ENCODE measurements around the gene PTH2.
A peak's percentile ranks its signal among the peaks of the same experiment; 100 is the strongest.

PTH2 gene

DNA sequence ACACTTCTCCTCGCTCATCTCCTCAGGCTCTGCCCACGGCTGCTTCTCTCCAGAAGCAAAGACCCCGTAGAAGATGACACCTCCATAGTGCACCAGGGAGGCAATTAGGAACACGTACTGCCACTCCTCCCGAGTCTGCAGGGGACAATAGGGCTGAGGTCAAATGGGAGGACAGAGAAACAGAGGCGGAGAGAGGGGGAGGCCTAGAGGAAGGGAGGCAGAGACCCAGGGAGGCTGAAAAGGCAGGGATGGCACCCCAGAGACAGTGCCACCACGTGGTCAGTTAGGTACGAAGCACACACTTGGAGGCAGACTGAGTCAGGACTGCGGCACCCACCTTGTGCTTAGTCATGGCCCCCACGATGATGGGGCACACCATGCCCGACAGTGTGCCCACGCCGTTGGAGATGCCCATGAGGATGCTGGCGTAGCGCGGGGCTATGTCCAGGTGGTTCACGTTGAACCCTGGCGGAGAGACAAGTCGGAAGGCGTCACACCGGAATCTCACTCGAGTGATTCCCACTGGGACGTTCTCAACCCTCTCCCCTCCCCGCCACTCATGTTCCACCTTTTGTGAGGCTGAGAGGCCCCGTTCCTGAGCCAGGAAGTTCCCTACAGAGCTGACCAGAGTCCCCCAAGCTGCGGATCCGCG is 7.6 kb upstream of the PTH2 start:
- DNase-seq, result peak in 3 of 4 experiments; percentile 30 to 48 (median 44)

- DNase-seq, result no peak
Observed at GRCh38 chr19:49430172-49430677, 7.0 kb upstream of the PTH2 start.

DNA sequence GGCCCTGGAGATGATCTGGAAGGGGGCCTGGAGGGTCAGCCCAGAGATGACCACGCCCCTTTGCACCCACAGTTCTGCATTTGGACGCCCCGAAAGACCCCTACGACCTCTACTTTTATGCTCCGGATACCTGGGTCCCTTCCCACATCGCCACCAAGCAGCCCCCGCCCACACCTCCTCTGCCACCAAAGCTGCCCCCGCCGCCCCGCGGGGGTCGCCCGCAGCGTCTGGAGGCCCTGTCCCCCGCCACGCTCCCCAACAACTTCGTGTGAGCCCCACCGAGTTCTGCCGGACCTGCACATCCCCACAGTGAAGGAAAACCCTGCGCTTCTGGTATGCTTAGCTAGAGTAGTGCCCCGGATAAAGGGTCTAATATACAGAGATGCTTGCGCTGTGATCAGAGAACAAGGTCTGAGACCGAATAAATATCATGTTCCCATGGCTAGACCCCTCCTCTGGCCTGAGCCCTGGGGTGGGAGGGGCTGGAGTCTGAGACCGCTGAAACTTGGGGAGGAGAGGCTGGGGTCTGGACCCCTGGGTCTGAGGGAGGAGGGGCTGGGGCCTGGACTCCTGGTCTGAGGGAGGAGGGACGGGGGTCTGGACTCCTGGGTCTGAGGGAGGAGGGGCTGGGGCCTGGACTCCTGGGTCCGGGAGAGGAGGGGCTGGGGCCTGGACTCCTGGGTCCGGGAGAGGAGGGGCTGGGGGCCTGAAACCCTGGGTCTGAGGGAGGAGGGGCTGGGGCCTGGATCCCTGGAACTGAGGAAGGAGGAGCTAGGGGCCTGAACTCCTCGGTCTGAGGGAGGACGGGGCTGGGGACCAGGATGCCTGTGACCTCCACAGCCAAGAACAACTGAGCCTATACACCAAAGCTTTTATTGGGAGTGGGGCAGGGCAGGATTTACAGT is 5.6 kb upstream of the PTH2 start:
- DNase-seq, result no peak

GRCh38 chr19:49427855-49428546 is 4.8 kb upstream of the PTH2 start:
- no peak for DNase-seq

- DNase-seq, result no peak
Observed at GRCh38 chr19:49427339-49427738, 4.1 kb upstream of the PTH2 start.

DNA sequence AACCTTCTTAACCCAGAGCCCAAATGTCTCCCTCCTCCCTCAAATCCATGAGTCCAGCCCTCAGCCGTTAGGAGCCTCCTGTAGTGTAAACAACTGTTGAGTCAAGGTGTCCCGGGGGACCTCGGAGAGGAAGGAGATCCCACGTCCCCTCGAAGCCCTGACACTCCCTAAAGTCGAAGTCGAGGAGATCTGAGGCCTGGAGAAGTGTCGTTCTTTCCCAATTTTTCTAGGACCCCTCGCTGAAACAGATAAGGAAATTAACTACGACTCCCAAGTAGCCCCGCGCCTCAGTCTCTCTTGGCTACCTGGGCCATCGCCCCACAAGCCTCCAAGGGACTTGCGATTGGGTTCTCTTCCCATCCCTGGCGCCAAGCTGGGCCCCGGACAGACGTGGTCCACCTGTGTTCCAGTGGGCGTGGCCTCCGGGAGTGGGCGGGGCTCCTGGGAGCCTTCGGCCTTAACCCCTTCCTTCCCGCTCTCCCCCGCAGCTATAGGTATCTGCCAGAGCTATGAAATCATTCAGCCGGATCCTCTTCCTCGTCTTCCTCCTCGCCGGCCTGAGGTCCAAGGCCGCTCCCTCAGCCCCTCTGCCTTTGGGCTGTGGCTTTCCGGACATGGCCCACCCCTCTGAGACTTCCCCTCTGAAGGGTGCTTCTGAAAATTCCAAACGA is 2.8 kb upstream of the PTH2 start:
- DNase-seq, result no peak

GRCh38 chr19:49425178-49425577 is 1.9 kb upstream of the PTH2 start, which contains the start of gene GFY:
Gene GFY (plus strand): TSS chr19:49425388. CDS start chr19:49426431, 1,043 bp downstream.
- DNase-seq, result no peak

GRCh38 chr19:49423985-49424303 is 703 bp upstream of the PTH2 start:
- no peak for DNase-seq

DNA sequence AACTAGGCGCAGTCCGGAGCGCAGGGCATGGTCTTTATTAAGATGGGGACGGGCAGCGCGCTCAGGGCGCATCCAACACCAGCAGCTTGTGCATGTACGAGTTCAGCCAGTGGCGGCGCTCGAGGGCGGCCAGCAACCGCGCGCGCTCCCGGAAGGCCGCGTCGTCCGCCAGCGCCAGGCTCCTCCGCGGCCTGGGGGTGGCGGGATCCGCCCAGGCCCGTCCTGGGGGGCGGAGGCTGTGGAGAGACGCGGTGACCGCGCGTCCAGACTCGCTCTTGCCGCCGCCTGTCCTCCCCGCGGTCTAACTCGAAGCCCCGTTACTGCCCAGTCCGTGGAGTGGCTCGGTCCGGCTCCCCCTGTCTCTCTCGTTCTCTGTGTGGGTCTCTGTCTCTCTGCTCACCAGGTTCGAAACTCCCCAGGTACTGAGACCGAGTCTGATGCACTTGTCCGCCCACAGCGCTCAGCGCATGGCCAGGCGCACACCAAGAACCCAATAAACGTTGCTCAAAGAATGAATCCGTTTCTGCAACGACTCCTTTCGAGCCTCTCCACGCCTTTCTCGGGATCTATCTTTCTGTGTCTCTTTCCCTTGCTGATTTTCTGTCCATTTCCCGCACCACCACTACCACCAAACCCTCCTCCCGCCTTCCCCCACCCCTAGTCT is 702 bp downstream of the PTH2 start:
- peak; percentile 53 to 78 (median 58) for DNase-seq

DNA sequence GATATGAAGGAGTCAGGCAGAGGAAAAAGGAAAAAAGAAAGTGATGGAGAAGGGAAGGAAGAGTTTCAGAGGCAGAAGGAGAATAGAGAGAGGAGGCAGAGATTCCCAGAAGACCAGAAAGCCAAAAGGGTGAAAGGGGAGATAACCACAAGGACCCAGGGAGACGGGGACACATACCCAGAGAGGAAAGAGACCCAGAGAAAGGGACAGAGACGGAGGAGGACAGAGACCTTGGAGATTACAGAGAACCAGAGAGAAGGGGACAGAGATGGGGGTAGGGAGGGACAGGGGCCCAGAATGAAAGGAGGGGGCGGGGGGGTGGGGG is 1.4 kb downstream of the PTH2 start:
- no peak for DNase-seq

DNA sequence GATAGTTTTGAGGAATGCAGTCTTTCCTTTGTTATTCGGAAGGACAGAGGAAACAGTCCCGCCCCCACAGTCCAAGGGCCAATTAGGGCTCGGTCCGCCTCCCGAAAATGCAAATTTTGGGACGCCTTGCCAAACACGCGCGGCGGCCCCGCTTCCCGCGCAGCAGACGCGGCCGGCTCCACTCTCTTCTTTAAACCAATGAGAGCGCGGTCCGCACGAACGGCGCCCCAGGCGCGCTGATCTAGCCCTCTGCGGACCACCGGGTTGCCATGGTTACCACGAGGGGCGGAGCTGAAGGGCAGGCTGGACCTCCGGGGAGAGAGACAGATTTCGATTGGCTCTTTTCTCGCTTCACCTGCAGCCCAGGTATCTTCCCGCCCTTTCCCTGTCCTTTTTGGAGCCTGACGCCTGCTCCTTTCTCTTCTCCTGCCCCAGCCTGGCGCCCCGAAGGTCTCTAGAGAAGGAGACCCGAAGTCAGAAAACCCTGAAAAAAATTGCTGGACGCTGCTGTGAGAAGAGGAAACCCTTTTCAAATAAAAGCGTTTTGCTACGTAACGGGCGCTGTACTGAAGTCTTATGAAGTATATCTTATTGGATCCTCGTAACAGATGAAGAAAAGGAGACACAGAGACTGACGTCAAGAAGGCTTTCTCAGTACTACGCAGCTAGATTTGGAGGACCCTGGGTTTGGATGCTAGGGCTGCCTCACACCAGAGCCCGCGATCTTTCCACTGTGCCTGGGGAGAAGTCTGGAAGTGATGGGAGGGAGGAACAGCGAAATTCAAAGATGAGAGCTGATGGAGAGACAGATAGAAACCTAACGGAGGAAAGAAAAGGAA is 2.0 kb downstream of the PTH2 start:
- DNase-seq, result peak; percentile 67 to 86 (median 74)

GRCh38 chr19:49420227-49420626 is 3.0 kb downstream of the PTH2 start:
- DNase-seq, result no peak

DNA sequence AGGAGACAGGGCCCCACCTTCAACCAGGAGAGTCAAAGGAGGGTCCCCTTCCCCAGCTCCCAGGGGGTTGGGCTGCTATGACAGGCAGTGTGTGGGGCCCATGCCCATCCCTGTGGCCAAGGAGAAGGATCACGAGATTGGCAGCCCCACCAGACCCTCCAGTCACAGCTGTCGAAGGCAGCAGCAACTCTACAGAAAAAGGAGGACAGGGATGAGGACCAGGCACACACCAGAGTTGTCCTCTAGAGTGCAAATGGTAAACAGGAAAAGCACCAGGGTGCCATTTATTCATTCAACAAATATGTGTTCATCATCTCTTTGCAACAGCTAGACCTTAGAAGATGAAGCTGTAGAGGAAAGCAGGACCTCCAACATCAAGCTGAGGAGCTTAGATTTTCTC is 4.1 kb downstream of the PTH2 start:
- DNase-seq, result no peak

DNA sequence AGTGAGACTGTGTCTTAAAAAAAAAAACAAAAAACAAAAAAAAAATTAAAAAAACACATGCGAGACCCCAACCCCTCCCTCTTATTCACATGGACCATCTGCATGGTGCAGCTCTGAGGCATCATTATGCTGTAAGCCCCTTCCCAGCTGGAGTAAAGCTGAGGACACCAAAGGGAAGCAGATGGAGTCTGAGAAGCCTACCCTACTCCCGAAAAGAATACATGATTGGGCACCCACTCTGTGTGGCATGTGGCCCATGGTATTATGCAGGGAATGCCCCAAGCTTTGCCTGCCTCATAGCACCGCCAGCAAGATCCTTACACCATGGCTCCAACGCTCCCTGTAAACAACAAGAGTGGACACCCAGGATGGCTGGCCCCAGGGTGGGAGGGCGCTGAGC is 4.7 kb downstream of the PTH2 start:
- DNase-seq, result no peak

DNA sequence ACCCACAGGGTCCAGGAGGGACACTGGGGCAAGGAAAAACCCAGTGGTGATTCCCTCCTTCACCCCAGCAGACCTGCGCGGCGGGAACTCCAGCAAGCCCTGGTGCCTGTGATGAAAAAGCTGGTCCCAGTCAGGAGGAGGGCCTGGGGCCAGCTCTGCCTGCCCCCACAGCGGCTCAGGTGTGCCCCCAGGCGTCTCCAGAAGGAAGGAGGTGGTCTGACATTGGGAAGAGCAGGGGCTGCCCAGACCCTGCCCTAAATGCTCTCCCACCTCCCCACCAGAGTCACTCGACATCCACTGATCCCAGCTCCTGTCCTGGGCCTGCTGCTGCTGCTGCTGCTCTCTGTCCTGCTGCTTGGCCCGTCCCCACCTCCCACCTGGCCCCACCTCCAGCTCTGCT is 6.2 kb downstream of the PTH2 start:
- no peak for DNase-seq

DNA sequence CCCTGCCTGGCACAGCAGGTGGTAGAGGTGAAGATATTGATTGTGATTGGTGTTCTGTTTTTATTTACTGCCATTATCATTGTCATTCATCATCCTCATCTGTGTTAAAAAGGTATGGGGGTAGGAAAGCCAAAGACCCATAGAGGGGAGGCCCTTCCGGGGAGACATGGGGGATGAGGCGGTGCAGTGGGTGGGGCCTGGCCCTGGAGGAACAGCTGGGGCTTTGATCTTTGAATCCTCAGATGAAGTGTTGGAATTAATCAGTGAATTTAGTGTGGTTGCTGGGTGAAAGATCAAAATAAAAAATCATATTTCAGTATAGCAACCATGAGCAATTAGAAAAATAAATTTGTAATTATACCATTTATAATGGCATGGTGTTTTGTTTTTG is 7.4 kb downstream of the PTH2 start:
- DNase-seq, result no peak

DNA sequence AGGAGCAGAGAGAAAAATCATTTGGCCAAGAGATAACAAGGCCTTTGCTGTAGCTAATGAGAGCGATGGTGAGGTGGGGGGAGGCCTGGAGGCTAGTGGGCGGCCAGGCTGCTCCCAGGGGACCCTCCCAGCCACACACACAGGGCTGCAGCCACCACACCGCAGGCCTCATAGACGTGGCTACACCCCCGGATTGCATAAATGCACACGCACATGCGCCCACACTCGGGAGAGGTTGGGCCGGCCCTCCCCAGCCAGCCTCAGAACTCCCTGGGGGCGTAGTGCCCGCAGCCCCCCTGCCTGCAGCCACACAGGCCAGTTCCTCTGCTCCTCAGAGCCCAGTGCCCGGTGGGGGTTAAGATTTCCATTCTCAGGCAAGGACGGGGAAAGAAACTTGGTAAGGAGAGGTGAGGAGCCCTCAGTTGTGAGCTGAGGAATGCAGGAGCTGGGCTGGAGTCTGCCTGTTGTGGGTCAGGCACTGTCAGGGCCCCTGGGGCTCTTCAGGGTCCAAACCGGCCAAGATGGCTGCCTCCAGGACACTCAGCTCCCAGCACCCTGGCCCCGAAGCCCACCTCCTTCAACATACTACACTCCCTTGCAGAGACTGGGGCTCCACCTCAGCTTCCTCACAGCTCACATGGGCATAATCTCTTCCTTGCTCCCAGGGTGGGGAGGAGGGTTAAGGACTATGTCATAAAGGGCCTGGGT is 8.0 kb downstream of the PTH2 start:
- DNase-seq, result peak; percentile 42 to 75 (median 62)

- DNase-seq, result no peak
Observed at GRCh38 chr19:49414256-49414655, 9.0 kb downstream of the PTH2 start.

DNA sequence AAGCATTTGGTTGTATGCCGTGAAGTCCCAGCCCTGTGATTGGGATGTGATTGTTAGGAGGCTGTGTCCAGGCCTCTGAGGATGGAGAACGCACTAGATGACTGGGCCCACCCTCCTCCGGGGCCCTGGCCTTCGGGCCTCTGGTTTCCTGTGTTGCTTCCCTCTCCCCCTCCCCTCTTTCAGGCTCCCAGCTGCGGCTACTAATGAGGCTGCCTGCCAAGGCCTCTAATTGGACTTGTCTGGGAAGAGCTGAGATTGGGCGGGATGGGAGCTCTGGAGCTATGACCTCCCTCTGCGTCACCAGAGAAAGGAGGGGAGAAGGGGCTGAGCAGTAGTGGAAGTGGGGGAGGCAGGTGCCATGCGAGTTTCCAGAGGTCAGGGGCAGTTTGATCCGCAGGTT is 9.9 kb downstream of the PTH2 start:
- DNase-seq, result no peak

DNA sequence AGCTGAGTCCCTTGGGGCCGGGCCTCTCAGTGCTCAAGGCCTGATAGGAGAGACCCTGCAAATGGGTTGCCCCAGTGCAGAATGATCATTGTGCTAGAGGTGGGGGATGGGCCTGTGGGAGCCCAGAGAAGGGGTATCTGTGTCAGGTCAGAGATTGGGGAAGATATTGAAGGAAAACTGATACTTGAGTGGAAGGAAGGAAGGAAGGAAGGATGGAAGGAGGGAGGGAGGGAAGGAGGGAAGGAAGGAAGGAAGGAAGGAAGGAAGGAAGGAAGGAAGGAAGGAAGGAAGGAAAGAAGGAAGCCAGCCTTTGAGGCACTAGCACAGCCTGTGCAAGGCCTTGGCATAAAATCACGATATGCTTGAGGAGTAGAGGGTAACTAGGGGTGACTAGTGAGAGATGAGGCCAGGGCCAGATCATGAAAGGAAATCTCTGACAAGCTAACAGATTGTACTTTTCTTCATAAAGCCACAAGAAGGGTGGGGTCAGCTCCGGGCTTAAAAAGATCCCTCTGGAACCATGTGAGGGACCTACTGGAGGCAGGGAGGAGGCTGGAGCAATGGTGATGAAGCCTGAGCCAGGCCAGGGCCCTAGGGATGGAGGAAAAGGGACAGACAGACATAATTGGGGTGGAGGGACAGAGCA is 11.4 kb downstream of the PTH2 start:
- no peak for DNase-seq

Measured in suppressor macrophage (primary cell).